GM10266 (cell line): Measurements from ENCODE around the gene FN1.

ENCODE experiments used
- DNase-seq: peaks from one replicate; pipeline ENCODE4 v3.0.0; 2012; ENCODE audit errors: extremely low spot score
- TF ChIP-seq, protein P1 (sequence below): IDR thresholded peaks from 2 replicates; pipeline ENCODE4 v1.5.1; 2012; ENCODE audit warnings: mild to moderate bottlenecking, low read depth; ENCODE audit not compliant: control insufficient read depth, insufficient read depth; ENCODE audit errors: missing control alignments

FN1 gene

DNA sequence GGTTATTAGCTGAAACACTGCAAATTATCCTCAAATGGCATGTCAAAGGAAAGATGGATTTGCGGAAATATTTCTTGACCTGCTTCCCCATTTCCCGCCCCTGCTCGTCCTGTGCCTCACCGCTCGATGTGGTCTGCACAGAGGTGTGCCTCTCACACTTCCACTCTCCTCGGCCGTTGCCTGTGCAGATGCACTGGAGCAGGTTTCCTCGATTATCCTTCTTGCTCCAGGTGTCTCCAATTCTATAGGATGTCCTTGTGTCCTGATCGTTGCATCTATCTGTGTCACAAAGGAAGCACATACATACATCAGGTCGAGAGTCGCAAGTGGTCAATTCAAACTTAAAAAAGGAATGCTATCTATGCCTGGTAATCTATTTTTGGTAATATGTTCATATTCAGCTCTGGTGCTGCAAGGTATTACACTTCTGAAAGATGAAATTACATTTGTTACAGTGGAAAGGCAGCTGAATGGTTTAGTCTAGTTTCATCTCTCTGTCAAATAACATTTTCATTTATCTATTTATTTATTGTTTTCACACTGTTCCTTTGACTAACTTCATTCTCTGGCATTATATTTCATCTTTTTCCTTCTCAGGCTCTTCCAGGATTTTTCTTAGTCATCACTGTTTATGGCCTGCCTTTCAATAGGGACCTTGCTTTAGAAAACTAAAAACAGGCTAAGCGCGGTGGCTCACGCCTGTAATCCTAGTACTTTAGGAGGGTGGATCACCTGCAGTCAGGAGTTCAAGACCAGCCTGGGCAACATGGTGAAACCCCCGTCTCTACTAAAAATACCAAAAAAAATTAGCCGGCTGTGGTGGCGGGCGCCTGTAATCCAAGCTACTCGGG is 7.6 kb downstream of the FN1 start:
- TF ChIP-seq, protein P1, sequence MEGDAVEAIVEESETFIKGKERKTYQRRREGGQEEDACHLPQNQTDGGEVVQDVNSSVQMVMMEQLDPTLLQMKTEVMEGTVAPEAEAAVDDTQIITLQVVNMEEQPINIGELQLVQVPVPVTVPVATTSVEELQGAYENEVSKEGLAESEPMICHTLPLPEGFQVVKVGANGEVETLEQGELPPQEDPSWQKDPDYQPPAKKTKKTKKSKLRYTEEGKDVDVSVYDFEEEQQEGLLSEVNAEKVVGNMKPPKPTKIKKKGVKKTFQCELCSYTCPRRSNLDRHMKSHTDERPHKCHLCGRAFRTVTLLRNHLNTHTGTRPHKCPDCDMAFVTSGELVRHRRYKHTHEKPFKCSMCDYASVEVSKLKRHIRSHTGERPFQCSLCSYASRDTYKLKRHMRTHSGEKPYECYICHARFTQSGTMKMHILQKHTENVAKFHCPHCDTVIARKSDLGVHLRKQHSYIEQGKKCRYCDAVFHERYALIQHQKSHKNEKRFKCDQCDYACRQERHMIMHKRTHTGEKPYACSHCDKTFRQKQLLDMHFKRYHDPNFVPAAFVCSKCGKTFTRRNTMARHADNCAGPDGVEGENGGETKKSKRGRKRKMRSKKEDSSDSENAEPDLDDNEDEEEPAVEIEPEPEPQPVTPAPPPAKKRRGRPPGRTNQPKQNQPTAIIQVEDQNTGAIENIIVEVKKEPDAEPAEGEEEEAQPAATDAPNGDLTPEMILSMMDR, result no peak
- DNase-seq, result no peak

DNA sequence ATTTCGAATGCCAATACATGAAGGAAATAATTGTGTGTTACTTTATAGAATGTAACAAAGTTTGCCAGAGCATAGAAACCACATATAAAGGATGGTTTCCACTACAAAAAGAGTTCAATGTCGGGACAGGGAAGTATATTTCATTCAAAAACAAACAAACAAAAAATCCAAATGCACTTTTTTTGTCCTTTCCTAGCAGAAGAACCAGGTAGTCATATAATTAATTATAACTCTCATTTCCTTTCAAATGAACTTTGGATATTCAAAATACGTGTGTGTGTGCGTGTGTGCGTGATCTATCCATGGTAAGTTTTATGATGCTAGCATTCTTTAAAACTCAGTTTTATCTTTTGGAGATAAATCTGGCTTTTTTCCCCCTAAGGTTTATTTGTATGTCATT is 8.3 kb downstream of the FN1 start:
- DNase-seq, result no peak
- TF ChIP-seq, protein P1, result no peak

- TF ChIP-seq, protein P1, result no peak
Observed at GRCh38 chr2:215425021-215425782, 10.7 kb downstream of the FN1 start.

DNA sequence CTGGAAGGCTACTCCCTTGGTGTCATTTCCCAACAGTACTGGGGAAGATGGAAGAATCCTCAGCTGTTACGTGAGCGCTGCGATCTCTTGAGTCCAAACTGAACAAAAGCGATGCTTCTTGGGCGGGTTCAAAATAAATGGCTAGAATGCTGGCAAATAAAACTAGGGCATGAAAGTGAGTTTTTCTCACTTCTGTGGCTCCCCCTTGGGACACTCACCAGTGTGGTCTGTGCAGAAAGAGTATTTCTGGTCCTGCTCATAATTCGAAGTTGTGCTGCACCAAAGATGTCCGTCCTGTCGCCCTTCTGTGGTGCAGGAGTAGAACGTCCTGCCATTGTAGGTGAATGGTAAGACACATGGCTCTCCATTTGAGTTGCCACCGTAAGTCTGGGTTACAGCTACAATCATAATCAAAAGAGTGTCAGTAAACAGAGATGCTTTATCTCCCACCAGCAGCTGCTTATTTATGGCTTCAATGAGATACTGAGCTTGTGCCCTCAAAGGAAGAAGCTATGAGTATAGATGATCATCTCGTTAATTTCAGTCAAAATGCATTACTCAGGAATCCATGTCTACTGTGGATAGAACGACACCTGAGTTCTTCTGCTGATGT is 11.8 kb downstream of the FN1 start:
- no peak for DNase-seq
- TF ChIP-seq, protein P1, result no peak

More at GRCh38 chr2:215425021-215425782, 10.7 kb downstream of the FN1 start:
- no peak for DNase-seq

- no peak for DNase-seq
- TF ChIP-seq, protein P1, result no peak
Observed at GRCh38 chr2:215423234-215423633, 12.6 kb downstream of the FN1 start.

DNA sequence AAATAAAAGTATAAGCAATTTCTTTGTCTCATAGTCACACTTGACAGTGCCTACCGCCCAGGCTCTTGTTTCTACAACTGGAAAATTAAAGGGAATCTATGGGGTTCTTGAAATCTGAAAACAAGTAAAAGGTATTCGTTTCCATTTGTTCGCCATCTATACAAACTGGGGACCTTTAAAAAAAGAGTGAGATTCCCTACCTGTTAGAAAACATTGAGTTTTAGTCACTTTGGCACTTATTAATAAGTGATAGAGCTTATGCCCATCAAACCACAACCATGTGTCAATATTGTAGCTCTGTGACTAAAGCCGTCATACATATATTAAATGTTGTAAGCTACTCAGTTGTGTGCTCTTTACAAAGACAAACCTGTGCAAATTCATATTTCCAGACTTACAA is 13.2 kb downstream of the FN1 start:
- DNase-seq, result no peak

More for the DNA sequence above, 13.2 kb downstream of the FN1 start:
- TF ChIP-seq, protein P1, result no peak
